ENCODE measurements around the gene IFNAR2.
"Not testable (repeated sequence)": the region's sequence is repeated elsewhere in the genome, so short reads cannot be mapped to it uniquely, and the experiment has no call there.

DNA sequence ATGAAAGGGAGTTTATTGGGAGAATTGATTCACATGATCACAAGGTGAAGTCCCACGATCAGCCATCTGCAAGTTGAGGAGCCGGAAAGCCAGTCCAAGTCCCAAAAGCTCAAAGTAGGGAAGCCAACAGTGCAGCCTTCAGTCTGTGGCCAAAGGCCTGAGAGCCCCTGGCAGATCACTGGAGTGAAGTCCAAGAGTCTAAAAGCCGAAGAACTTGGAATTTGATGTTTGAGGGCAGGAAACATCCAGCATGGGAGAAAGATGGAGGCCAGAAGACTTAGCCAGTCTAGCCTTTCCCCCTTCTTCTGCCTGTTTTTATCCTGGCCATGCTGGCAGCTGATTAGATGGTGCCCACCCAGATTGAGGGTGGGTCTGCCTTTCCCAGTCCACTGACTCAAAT, 4.4 kb upstream of the IFNAR2 start:
- TF ChIP-seq, protein P1, sequence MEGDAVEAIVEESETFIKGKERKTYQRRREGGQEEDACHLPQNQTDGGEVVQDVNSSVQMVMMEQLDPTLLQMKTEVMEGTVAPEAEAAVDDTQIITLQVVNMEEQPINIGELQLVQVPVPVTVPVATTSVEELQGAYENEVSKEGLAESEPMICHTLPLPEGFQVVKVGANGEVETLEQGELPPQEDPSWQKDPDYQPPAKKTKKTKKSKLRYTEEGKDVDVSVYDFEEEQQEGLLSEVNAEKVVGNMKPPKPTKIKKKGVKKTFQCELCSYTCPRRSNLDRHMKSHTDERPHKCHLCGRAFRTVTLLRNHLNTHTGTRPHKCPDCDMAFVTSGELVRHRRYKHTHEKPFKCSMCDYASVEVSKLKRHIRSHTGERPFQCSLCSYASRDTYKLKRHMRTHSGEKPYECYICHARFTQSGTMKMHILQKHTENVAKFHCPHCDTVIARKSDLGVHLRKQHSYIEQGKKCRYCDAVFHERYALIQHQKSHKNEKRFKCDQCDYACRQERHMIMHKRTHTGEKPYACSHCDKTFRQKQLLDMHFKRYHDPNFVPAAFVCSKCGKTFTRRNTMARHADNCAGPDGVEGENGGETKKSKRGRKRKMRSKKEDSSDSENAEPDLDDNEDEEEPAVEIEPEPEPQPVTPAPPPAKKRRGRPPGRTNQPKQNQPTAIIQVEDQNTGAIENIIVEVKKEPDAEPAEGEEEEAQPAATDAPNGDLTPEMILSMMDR (conservative IDR thresholded peaks at IDR 0.05 in 1 of 2, IDR thresholded peaks at IDR 0.05 in 1 of 2; ENCODE audit: low read depth in 1 of 2, low read length in 2 of 2) = not testable (repeated sequence)
- not testable (repeated sequence) for TF ChIP-seq EZH2 (IDR thresholded peaks at IDR 0.05; ENCODE audit: low read length, missing control alignments)

Measured in fibroblast of lung (primary cell).